GM18505 (cell line): Measurements from ENCODE around the gene EDN3.

Experiments
- ATAC-seq: cut with Tn5 transposase; IDR thresholded peaks from one replicate; pipeline ENCODE4 v1.9.1; 2021; ENCODE audit not compliant: unreplicated experiment
- POLR2A ChIP-seq: IDR thresholded peaks from 4 replicates; pipeline ENCODE4 v1.6.1; 2011; ENCODE audit warnings: borderline replicate concordance; ENCODE audit not compliant: insufficient read depth, insufficient read length; ENCODE audit errors: extremely low read depth

EDN3 gene

DNA sequence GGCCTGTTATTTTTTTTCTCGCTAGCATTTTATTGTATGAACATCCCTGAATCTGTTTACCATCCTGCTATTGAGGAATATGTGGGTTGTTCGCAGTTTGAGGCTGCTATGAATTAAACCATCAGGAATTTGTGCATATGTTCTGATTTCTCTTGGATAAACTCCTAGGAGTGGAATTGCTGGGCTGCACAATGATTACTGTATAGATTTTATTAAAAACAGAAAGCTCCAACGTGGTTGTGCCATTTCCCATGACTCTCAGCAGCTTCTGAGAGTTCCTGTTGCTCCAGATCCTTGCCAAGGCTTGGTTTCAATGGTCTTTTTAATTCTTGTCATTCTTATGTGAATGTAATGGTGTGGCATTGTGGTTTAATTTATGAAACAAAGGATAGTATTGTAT, 75.1 kb downstream of the EDN3 start:
- no peak for ATAC-seq
- TF ChIP-seq POLR2A: no peak
